CD8-positive, alpha-beta memory T cell (primary cell): ENCODE results near the gene ZNF140. TPM values are rescaled to one million over a fixed set of nuclear protein-coding genes. Genes with fewer than 3 reads are reported as not detected.

Experiments used
- CTCF ChIA-PET: fragments of 350-600 bp; sonication (Branson Sonifier 250); formaldehyde crosslinking; loops from one replicate; lab custom pipeline; 2021; ENCODE audit warnings: antibody characterized with exemption; lab: Charles Lee
- POLR2A ChIA-PET: fragments of 350-600 bp; sonication (Branson Sonifier 250); formaldehyde crosslinking; loops from one replicate; lab custom pipeline; 2021; ENCODE audit warnings: antibody characterized with exemption; lab: Charles Lee
- DNase-seq, 5 donors: peaks; one replicate each; pipeline versions ENCODE4 v3.0.0 to v3.0.0-alpha.2; 2020 to 2022; ENCODE audit warnings: mixed read lengths in 1 of 5
- H3K27ac ChIP-seq: one replicate; pipeline ENCODE4 v1.7.0; 2013; ENCODE audit warnings: low read depth, mild to moderate bottlenecking, low read length, moderate library complexity
- H3K27me3 ChIP-seq: 2 replicates; pipeline ENCODE4 v1.7.0; 2013; ENCODE audit warnings: low read length, mild to moderate bottlenecking; ENCODE audit not compliant: insufficient read depth, poor library complexity, severe bottlenecking
- H3K36me3 ChIP-seq: 2 replicates; pipeline ENCODE4 v1.7.0; 2013; ENCODE audit warnings: mild to moderate bottlenecking, low read length, moderate library complexity; ENCODE audit not compliant: insufficient read depth
- H3K4me1 ChIP-seq: 2 replicates; pipeline ENCODE4 v1.7.0; 2013; ENCODE audit warnings: mild to moderate bottlenecking, low read length, moderate library complexity; ENCODE audit not compliant: insufficient read depth
- H3K4me3 ChIP-seq: 2 replicates; pipeline ENCODE4 v1.7.0; 2013; ENCODE audit warnings: mild to moderate bottlenecking, low read length
- H3K9me3 ChIP-seq: 2 replicates; pipeline ENCODE4 v1.7.0; 2013; ENCODE audit warnings: mild to moderate bottlenecking, low read length
- H3K27ac Mint-ChIP-seq, 8 donors: one replicate each; pipeline ENCODE4 v1.8.0; 2020 to 2021; ENCODE audit warnings: mixed read lengths in 8 of 8, mild to moderate bottlenecking in 6 of 8, inconsistent platforms in 3 of 8, moderate library complexity in 3 of 8
- H3K27me3 Mint-ChIP-seq, 2 donors: one replicate each; pipeline ENCODE4 v1.8.0; 2020 to 2021; ENCODE audit warnings: mixed read lengths in 2 of 2, mild to moderate bottlenecking in 1 of 2, moderate library complexity in 1 of 2
- H3K36me3 Mint-ChIP-seq, 3 donors: one replicate each; pipeline ENCODE4 v1.8.0; 2020 to 2021; ENCODE audit warnings: mixed read lengths in 3 of 3, inconsistent platforms in 1 of 3, mild to moderate bottlenecking in 1 of 3
- H3K4me1 Mint-ChIP-seq, 3 donors: one replicate each; pipeline ENCODE4 v1.8.0; 2020 to 2021; ENCODE audit warnings: mixed read lengths in 3 of 3, inconsistent platforms in 1 of 3, mild to moderate bottlenecking in 1 of 3
- H3K4me3 Mint-ChIP-seq, 7 donors: one replicate each; pipeline ENCODE4 v1.8.0; 2020 to 2021; ENCODE audit warnings: mixed read lengths in 7 of 7, mild to moderate bottlenecking in 6 of 7, moderate library complexity in 4 of 7, inconsistent platforms in 2 of 7
- H3K9me3 Mint-ChIP-seq, 5 donors: one replicate each; pipeline ENCODE4 v1.8.0; 2020 to 2022; ENCODE audit warnings: mixed read lengths in 5 of 5, mild to moderate bottlenecking in 3 of 5, moderate library complexity in 2 of 5, inconsistent platforms in 1 of 5
- polyA plus RNA-seq: library from polyadenylated mRNA; unstranded; fragments of 300-500 nt; fragmentation: Illumina TruSeq; gene quantifications from one replicate; pipeline ENCODE4 v1.2.3, GENCODE V29; 2021
- total RNA-seq, 2 experiments: library from RNA; stranded (reverse); gene quantifications; one replicate each; pipeline ENCODE4 v1.2.3, GENCODE V29; 2021

ZNF140 gene
- total and polyA plus RNA-seq, 3 experiments from 2014 or later = 13.5 to 21.3 (median 14.8) TPM

GRCh38 chr12:133107121-133107520 lies 26.4 kb downstream of the ZNF140 start:
- peaks cover 25 to 87% (median 82%) of the 10 kb centered on the region in 3 donors for H3K36me3 Mint-ChIP-seq
- H3K4me3 ChIP-seq = peak overlapping the region; percentile 18
- peaks cover 58 to 98% (median 97%) of the 10 kb centered on the region in 5 donors for H3K9me3 Mint-ChIP-seq
- no peak overlapping the region for H3K27ac ChIP-seq
- no peaks in the 10 kb centered on the region for H3K4me1 ChIP-seq
- no peak overlapping the region for H3K4me3 Mint-ChIP-seq
- DNase-seq = no peak
- H3K9me3 ChIP-seq = peaks cover 85% of the 10 kb centered on the region
- no peaks in the 10 kb centered on the region for H3K4me1 Mint-ChIP-seq
- H3K27me3 Mint-ChIP-seq = peaks cover 0 to 1% of the 10 kb centered on the region in 2 donors
- ChIA-PET CTCF (no interaction called here), POLR2A (no interaction called here)
- no peak overlapping the region for H3K27ac Mint-ChIP-seq
- peaks cover 44% of the 10 kb centered on the region for H3K36me3 ChIP-seq
- no peaks in the 10 kb centered on the region for H3K27me3 ChIP-seq

GRCh38 chr12:133108150-133108549 lies 27.4 kb downstream of the ZNF140 start:
- Mint-ChIP-seq H3K27ac (no peak overlapping the region), H3K4me1 (no peaks in the 10 kb centered on the region), H3K27me3 (peaks cover 0 to 1% of the 10 kb centered on the region in 2 donors), H3K9me3 (peaks cover 62 to 96% (median 96%) of the 10 kb centered on the region in 5 donors), H3K4me3 (no peak overlapping the region), H3K36me3 (peaks cover 22 to 82% (median 78%) of the 10 kb centered on the region in 3 donors)
- H3K4me1 ChIP-seq = no peaks in the 10 kb centered on the region
- H3K36me3 ChIP-seq = peaks cover 38% of the 10 kb centered on the region
- no peaks in the 10 kb centered on the region for H3K27me3 ChIP-seq
- CTCF ChIA-PET = no interaction called here
- no peak overlapping the region for H3K27ac ChIP-seq
- no peak for DNase-seq
- POLR2A ChIA-PET = no interaction called here
- H3K4me3 ChIP-seq = peak overlapping the region; percentile 26
- peaks cover 76% of the 10 kb centered on the region for H3K9me3 ChIP-seq

- Mint-ChIP-seq H3K4me1 (peaks cover 0 to 2% (median 0%) of the 10 kb centered on the region in 3 donors), H3K27ac (no peak overlapping the region), H3K27me3 (no peaks in the 10 kb centered on the region), H3K36me3 (peaks cover 28 to 80% (median 76%) of the 10 kb centered on the region in 3 donors), H3K4me3 (no peak overlapping the region), H3K9me3 (peaks cover 52 to 98% (median 87%) of the 10 kb centered on the region in 5 donors)
- DNase-seq = no peak
- Histone ChIP-seq H3K4me1 (no peaks in the 10 kb centered on the region), H3K4me3 (peak overlapping the region; percentile 35), H3K9me3 (peaks cover 87% of the 10 kb centered on the region), H3K36me3 (peaks cover 18% of the 10 kb centered on the region), H3K27ac (no peak overlapping the region), H3K27me3 (no peaks in the 10 kb centered on the region)
- POLR2A ChIA-PET = interaction anchor here (0.5 kb wide), 1 partner anchor 24 kb away, joined by 4 read pairs; no protein-coding TSS in a partner anchor
- CTCF ChIA-PET = no interaction called here
Observed at GRCh38 chr12:133120385-133121191, 39.9 kb downstream of the ZNF140 start.

- no peak overlapping the region for H3K4me3 Mint-ChIP-seq
- Histone ChIP-seq H3K4me1 (no peaks in the 10 kb centered on the region), H3K9me3 (peaks cover 69% of the 10 kb centered on the region), H3K4me3 (peak overlapping the region; percentile 11), H3K27ac (no peak overlapping the region), H3K27me3 (no peaks in the 10 kb centered on the region), H3K36me3 (peaks cover 21% of the 10 kb centered on the region)
- H3K4me1 Mint-ChIP-seq = peaks cover 4 to 9% (median 8%) of the 10 kb centered on the region in 3 donors
- CTCF ChIA-PET = no interaction called here
- peaks cover 44 to 95% (median 78%) of the 10 kb centered on the region in 5 donors for H3K9me3 Mint-ChIP-seq
- no peaks in the 10 kb centered on the region for H3K27me3 Mint-ChIP-seq
- POLR2A ChIA-PET = no interaction called here
- DNase-seq = no peak
- peak overlapping the region in 2 of 8 donors; percentile 36 to 61 for H3K27ac Mint-ChIP-seq
- peaks cover 24 to 79% (median 73%) of the 10 kb centered on the region in 3 donors for H3K36me3 Mint-ChIP-seq
Observed at GRCh38 chr12:133124674-133125073, 44.0 kb downstream of the ZNF140 start.

- peaks cover 9% of the 10 kb centered on the region for H3K4me1 ChIP-seq
- H3K27me3 ChIP-seq = no peaks in the 10 kb centered on the region
- Mint-ChIP-seq H3K9me3 (peaks cover 53 to 87% (median 71%) of the 10 kb centered on the region in 5 donors), H3K27ac (peak overlapping the region; percentile 97 to 100 (median 99)), H3K36me3 (peaks cover 24 to 74% (median 74%) of the 10 kb centered on the region in 3 donors), H3K27me3 (peaks cover 0 to 5% of the 10 kb centered on the region in 2 donors), H3K4me1 (peaks cover 19 to 27% (median 24%) of the 10 kb centered on the region in 3 donors), H3K4me3 (peak overlapping the region; percentile 91 to 98 (median 97))
- H3K9me3 ChIP-seq = peaks cover 28% of the 10 kb centered on the region
- peaks cover 5% of the 10 kb centered on the region for H3K36me3 ChIP-seq
- peak overlapping the region; percentile 94 for H3K27ac ChIP-seq
- peak overlapping the region; percentile 73 for H3K4me3 ChIP-seq
- ChIA-PET POLR2A (interaction anchor here (0.5 to 2.1 kb wide), 6 partner anchors 29 to 242 kb away, joined by 3 to 10 read pairs (median 4); partner anchors contain the start of genes CHFR and ZNF84), CTCF (interaction anchor here (0.9 to 2.5 kb wide), 3 partner anchors 48 to 52 kb away, joined by 3 to 6 read pairs (median 5); partner anchors contain the start of gene ZNF268)
- no peak for DNase-seq
Observed at GRCh38 chr12:133129368-133130037, 48.8 kb downstream of the ZNF140 start.

GRCh38 chr12:133130038-133130807 lies 49.5 kb downstream of the ZNF140 start, which contains the start of the genes ZNF10 and ZNF891:
TSS of gene ZNF10 (plus strand) at chr12:133130627. CDS start at chr12:133144493, 13,866 bp downstream.
TSS of gene ZNF891 (minus strand) at chr12:133130274. CDS start at chr12:133121918, 8,356 bp downstream.
- Histone ChIP-seq H3K27ac (peak within 1 kb of the TSS; percentile 94), H3K9me3 (peaks cover 25% of the 10 kb centered on the region), H3K27me3 (no peaks in the 10 kb centered on the region), H3K36me3 (peaks cover 7% of the 10 kb centered on the region), H3K4me1 (peaks cover 9% of the 10 kb centered on the region), H3K4me3 (peak within 1 kb of the TSS; percentile 73)
- H3K4me1 Mint-ChIP-seq = peaks cover 19 to 27% (median 25%) of the 10 kb centered on the region in 3 donors
- POLR2A ChIA-PET = interaction anchor here (0.5 to 2.1 kb wide), 6 partner anchors 30 to 243 kb away, joined by 3 to 10 read pairs (median 4); partner anchors contain the start of genes CHFR and ZNF84
- H3K36me3 Mint-ChIP-seq = peaks cover 24 to 74% (median 74%) of the 10 kb centered on the region in 3 donors
- peaks cover 0 to 5% of the 10 kb centered on the region in 2 donors for H3K27me3 Mint-ChIP-seq
- peaks cover 54 to 87% (median 71%) of the 10 kb centered on the region in 5 donors for H3K9me3 Mint-ChIP-seq
- peak within 1 kb of the TSS; percentile 97 to 100 (median 99) for H3K27ac Mint-ChIP-seq
- peak within 1 kb of the TSS; percentile 91 to 98 (median 97) for H3K4me3 Mint-ChIP-seq
- CTCF ChIA-PET = interaction anchor here (0.9 to 2.5 kb wide), 3 partner anchors 49 to 51 kb away, joined by 3 to 6 read pairs (median 5); partner anchors contain the start of gene ZNF268
- DNase-seq = peak; percentile 95 to 98 (median 97)

- peak overlapping the region; percentile 91 to 98 (median 97) for H3K4me3 Mint-ChIP-seq
- H3K4me1 ChIP-seq = peaks cover 9% of the 10 kb centered on the region
- H3K27me3 Mint-ChIP-seq = peaks cover 0 to 5% of the 10 kb centered on the region in 2 donors
- peaks cover 12% of the 10 kb centered on the region for H3K36me3 ChIP-seq
- peak in 2 of 5 donors; percentile 15 to 71 for DNase-seq
- peak overlapping the region; percentile 73 for H3K4me3 ChIP-seq
- H3K9me3 ChIP-seq = peaks cover 24% of the 10 kb centered on the region
- peaks cover 19 to 27% (median 27%) of the 10 kb centered on the region in 3 donors for H3K4me1 Mint-ChIP-seq
- CTCF ChIA-PET = interaction anchor here (1.6 to 2.5 kb wide), 2 partner anchors 51 kb away, joined by 3 to 6 read pairs; partner anchors contain the start of gene ZNF268
- H3K27me3 ChIP-seq = no peaks in the 10 kb centered on the region
- peak overlapping the region; percentile 94 for H3K27ac ChIP-seq
- peak overlapping the region; percentile 97 to 100 (median 99) for H3K27ac Mint-ChIP-seq
- POLR2A ChIA-PET = interaction anchor here (1.2 to 2.1 kb wide), 3 partner anchors 49 to 51 kb away, joined by 5 to 10 read pairs (median 7); no protein-coding TSS in a partner anchor
- H3K9me3 Mint-ChIP-seq = peaks cover 53 to 87% (median 71%) of the 10 kb centered on the region in 5 donors
- peaks cover 29 to 74% (median 74%) of the 10 kb centered on the region in 3 donors for H3K36me3 Mint-ChIP-seq
Observed at GRCh38 chr12:133130808-133131128, 50.0 kb downstream of the ZNF140 start.
